Prostate gland (tissue), 2 donors: Measurements from ENCODE around the gene PM20D1. TPM values are rescaled to one million over a fixed set of nuclear protein-coding genes. Genes with fewer than 3 reads are reported as not detected.

Source experiments
- DNase-seq: peaks from one replicate; pipeline ENCODE4 v3.0.0-alpha.2; 2019; ENCODE audit warnings: low spot score
- H3K27ac ChIP-seq, 2 donors: fragments of 200-600 bp; sonication (generic); 2 replicates each; pipeline ENCODE4 v1.5.1; 2017 to 2019
- H3K27me3 ChIP-seq: fragments of 200-600 bp; sonication (generic); replicated peaks from 2 replicates; pipeline ENCODE4 v1.5.1; 2019; ENCODE audit not compliant: insufficient read depth
- H3K36me3 ChIP-seq, 2 donors: fragments of 200-600 bp; sonication (generic); 1 replicate in 1 of 2; 2 replicates in 1 of 2; pipeline versions ENCODE4 v1.5.1 to v1.8.1; 2017 to 2019
- H3K4me1 ChIP-seq: fragments of 200-600 bp; sonication (generic); replicated peaks from 2 replicates; pipeline ENCODE4 v1.5.1; 2019
- H3K4me3 ChIP-seq, 2 donors: fragments of 200-600 bp; sonication (generic); 2 replicates each; pipeline ENCODE4 v1.5.1; 2017 to 2019
- H3K9me3 ChIP-seq: fragments of 200-600 bp; sonication (generic); 2 replicates; pipeline ENCODE4 v1.5.1; 2017
- CTCF ChIP-seq, 4 experiments: fragments of 200-600 bp in 2 of 4; fragments of 450-650 bp in 2 of 4; sonication (generic) in 2 of 4; IDR thresholded peaks; 1 replicate in 3 of 4; 2 replicates in 1 of 4; pipeline ENCODE4 v1.5.1; 2016 to 2019; ENCODE audit warnings: antibody characterized with exemption in 4 of 4, mild to moderate bottlenecking in 2 of 4, moderate library complexity in 2 of 4
- POLR2A ChIP-seq: fragments of 450-650 bp; IDR thresholded peaks from one replicate; pipeline ENCODE4 v1.6.1; 2016; ENCODE audit warnings: antibody characterized with exemption, mild to moderate bottlenecking
- POLR2AphosphoS5 ChIP-seq: sonication (generic); formaldehyde crosslinking; IDR thresholded peaks from one replicate; pipeline ENCODE4 v1.6.1; 2017; ENCODE audit warnings: antibody characterized with exemption
- WGBS: methylation state at CpG from one replicate; pipeline ENCODE4 v1.1.5; 2018; 5-methylcytosine and 5-hydroxymethylcytosine counted together
- intact Hi-C: fragments of 100-400 bp; cut with DNase I; formaldehyde crosslinking; loops from one replicate; pipeline ENCODE4 v1.14.2; 2022
- total RNA-seq, 2 donors: library from RNA; depleted of rRNA; stranded (reverse); fragments of >200 nt; gene quantifications; one replicate each; pipeline ENCODE4 v1.1.0, GENCODE V29; 2016

PM20D1 gene
- total RNA-seq, 2 donors from 2014 or later: not detected

- Histone ChIP-seq H3K4me1 (peaks cover 8% of the 10 kb centered on the region), H3K9me3 (no peaks in the 10 kb centered on the region)
Measured at GRCh38 chr1:205811660-205812059, 38.3 kb downstream of the PM20D1 start.

GRCh38 chr1:205810448-205811157, 39.3 kb downstream of the PM20D1 start:
- DNase-seq: no peak
- Histone ChIP-seq H3K4me3 (no peak overlapping the region), H3K27ac (no peak overlapping the region), H3K9me3 (no peaks in the 10 kb centered on the region), H3K36me3 (no peaks in the 10 kb centered on the region), H3K4me1 (peaks cover 8% of the 10 kb centered on the region), H3K27me3 (no peaks in the 10 kb centered on the region)
- intact Hi-C loops: no loop called here
- 95% methylated on average over 12 of the region's 12 CpGs for WGBS
- TF ChIP-seq POLR2A: no peak
- no peak for TF ChIP-seq CTCF (IDR thresholded peaks at IDR 0.05)
- no peak for TF ChIP-seq POLR2AphosphoS5

More at GRCh38 chr1:205811660-205812059, 38.3 kb downstream of the PM20D1 start:
- TF ChIP-seq CTCF (IDR thresholded peaks at IDR 0.05) (no peak), POLR2AphosphoS5 (no peak), POLR2A (no peak)
- intact Hi-C loops: no loop called here
- H3K36me3 ChIP-seq: no peaks in the 10 kb centered on the region
- WGBS: 19% methylated on average over 5 of the region's 5 CpGs
- no peaks in the 10 kb centered on the region for H3K27me3 ChIP-seq
- peak overlapping the region; percentile 59 to 87 for H3K4me3 ChIP-seq
- peak; percentile 13 for DNase-seq
- H3K27ac ChIP-seq: peak overlapping the region; percentile 84 to 90

GRCh38 chr1:205809942-205810345, 40.0 kb downstream of the PM20D1 start:
- no peaks in the 10 kb centered on the region for H3K36me3 ChIP-seq
- no peak for TF ChIP-seq POLR2A
- no peak for TF ChIP-seq POLR2AphosphoS5
- TF ChIP-seq CTCF (IDR thresholded peaks at IDR 0.05): no peak
- intact Hi-C loops: no loop called here
- no peak overlapping the region for H3K27ac ChIP-seq
- no peaks in the 10 kb centered on the region for H3K9me3 ChIP-seq
- no peaks in the 10 kb centered on the region for H3K27me3 ChIP-seq
- WGBS: 90% methylated on average over 14 of the region's 14 CpGs
- DNase-seq: no peak
- H3K4me3 ChIP-seq: no peak overlapping the region
- peaks cover 8% of the 10 kb centered on the region for H3K4me1 ChIP-seq

GRCh38 chr1:205809469-205809868, 40.5 kb downstream of the PM20D1 start:
- no peak for DNase-seq
- Histone ChIP-seq H3K4me3 (no peak overlapping the region), H3K9me3 (no peaks in the 10 kb centered on the region), H3K27ac (no peak overlapping the region), H3K4me1 (peaks cover 8% of the 10 kb centered on the region), H3K36me3 (no peaks in the 10 kb centered on the region), H3K27me3 (no peaks in the 10 kb centered on the region)
- TF ChIP-seq CTCF (IDR thresholded peaks at IDR 0.05): no peak
- TF ChIP-seq POLR2AphosphoS5: no peak
- no peak for TF ChIP-seq POLR2A
- WGBS: 75% methylated on average over 3 of the region's 3 CpGs
- intact Hi-C loops: no loop called here

- no peak overlapping the region for H3K4me3 ChIP-seq
- H3K9me3 ChIP-seq: no peaks in the 10 kb centered on the region
- 66% methylated on average over 5 of the region's 5 CpGs for WGBS
- H3K4me1 ChIP-seq: no peaks in the 10 kb centered on the region
- no peaks in the 10 kb centered on the region for H3K36me3 ChIP-seq
- H3K27ac ChIP-seq: no peak overlapping the region
- TF ChIP-seq POLR2AphosphoS5 (no peak), POLR2A (no peak), CTCF (IDR thresholded peaks at IDR 0.05) (no peak)
- no peaks in the 10 kb centered on the region for H3K27me3 ChIP-seq
- DNase-seq: no peak
- intact Hi-C loops: no loop called here
Measured at GRCh38 chr1:205805082-205805711, 44.7 kb downstream of the PM20D1 start.
